Ascending aorta (tissue), 2 donors: ENCODE measurements around the gene COG5. TPM values are rescaled to one million over a fixed set of nuclear protein-coding genes. Genes with fewer than 3 reads are reported as not detected.

ENCODE experiments used
- DNase-seq, 2 donors: peaks; one replicate each; pipeline ENCODE4 v3.0.0-alpha.2; 2019; ENCODE audit warnings: low spot score in 2 of 2
- H3K27ac ChIP-seq, 2 donors: fragments of 200-600 bp; sonication (generic); one replicate each; pipeline ENCODE4 v1.5.1; 2016 to 2017; ENCODE audit warnings: mild to moderate bottlenecking in 1 of 2
- H3K27me3 ChIP-seq: fragments of 200-600 bp; sonication (generic); one replicate; pipeline ENCODE4 v1.5.1; 2017
- H3K36me3 ChIP-seq, 2 donors: fragments of 200-600 bp; sonication (generic); one replicate each; pipeline ENCODE4 v1.5.1; 2016
- H3K4me1 ChIP-seq, 2 donors: fragments of 200-600 bp; sonication (generic); one replicate each; pipeline ENCODE4 v1.5.1; 2016 to 2017; ENCODE audit warnings: mild to moderate bottlenecking in 1 of 2
- H3K4me3 ChIP-seq, 2 donors: fragments of 200-600 bp; sonication (generic); one replicate each; pipeline ENCODE4 v1.5.1; 2016 to 2017; ENCODE audit warnings: mild to moderate bottlenecking in 1 of 2
- H3K9me3 ChIP-seq, 2 donors: fragments of 200-600 bp; sonication (generic); one replicate each; pipeline ENCODE4 v1.5.1; 2016
- intact Hi-C: fragments of 100-400 bp; cut with DNase I; formaldehyde crosslinking; loops from one replicate; pipeline ENCODE4 v1.15.1; 2023
- total RNA-seq: library from RNA; depleted of rRNA; stranded (reverse); fragments of >200 nt; gene quantifications from one replicate; pipeline ENCODE4 v1.1.0, GENCODE V29; 2016
- TF ChIP-seq, protein P1 (sequence below), 3 experiments: fragments of 200-600 bp in 2 of 3; fragments of 450-650 bp in 1 of 3; sonication (generic) in 2 of 3; IDR thresholded peaks; one replicate each; pipeline ENCODE4 v1.5.1; 2016 to 2019; ENCODE audit warnings: antibody characterized with exemption in 3 of 3, mild to moderate bottlenecking in 1 of 3, moderate library complexity in 1 of 3

The COG5 gene
- total RNA-seq, 1 donor from 2014 or later, result 16.8 TPM

DNA sequence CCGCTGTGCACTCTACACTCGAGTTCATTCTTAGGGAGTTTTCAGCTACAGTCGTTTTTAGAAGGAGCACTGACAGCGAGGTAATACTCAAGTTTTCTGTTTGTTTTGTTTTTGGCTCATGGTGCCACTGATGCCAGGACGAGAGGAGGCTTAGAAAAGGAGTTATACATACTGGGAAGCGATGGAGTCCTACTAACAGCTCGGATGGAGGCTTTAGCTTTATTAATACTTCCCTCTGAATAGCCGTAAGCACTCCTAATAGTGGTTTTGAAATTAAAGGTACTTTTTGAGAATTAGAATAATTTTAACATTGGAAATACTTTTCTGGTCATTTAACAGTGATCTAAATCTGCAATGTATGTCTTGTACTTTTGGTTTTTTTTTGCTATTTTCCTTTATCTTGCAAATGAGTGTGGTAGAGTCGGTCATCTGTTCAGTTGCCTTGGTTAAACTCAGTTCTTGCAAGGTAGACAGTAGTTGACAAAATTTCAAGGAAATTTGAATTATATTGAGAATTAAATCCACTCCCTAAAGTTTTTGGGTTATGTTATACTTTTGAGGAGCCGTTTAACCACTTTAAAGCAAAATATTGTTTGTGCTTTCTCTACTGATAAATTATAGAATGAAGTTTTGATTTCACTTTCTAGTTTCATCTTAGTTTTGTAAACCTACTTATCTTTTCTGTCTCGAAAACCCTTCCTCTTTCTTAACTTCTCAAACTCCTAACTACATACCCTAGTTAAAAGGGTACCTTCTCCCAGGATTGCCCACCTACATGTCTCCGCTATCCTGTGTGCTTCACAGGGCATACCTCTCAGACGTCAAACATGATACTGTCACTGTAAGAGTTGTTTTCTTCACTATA lies 393.4 kb downstream of the COG5 start:
- intact Hi-C loops, result loop anchor here (10.0 kb wide), 1 partner anchor 705 kb away; no protein-coding TSS in a partner anchor
- TF ChIP-seq, protein P1, sequence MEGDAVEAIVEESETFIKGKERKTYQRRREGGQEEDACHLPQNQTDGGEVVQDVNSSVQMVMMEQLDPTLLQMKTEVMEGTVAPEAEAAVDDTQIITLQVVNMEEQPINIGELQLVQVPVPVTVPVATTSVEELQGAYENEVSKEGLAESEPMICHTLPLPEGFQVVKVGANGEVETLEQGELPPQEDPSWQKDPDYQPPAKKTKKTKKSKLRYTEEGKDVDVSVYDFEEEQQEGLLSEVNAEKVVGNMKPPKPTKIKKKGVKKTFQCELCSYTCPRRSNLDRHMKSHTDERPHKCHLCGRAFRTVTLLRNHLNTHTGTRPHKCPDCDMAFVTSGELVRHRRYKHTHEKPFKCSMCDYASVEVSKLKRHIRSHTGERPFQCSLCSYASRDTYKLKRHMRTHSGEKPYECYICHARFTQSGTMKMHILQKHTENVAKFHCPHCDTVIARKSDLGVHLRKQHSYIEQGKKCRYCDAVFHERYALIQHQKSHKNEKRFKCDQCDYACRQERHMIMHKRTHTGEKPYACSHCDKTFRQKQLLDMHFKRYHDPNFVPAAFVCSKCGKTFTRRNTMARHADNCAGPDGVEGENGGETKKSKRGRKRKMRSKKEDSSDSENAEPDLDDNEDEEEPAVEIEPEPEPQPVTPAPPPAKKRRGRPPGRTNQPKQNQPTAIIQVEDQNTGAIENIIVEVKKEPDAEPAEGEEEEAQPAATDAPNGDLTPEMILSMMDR (IDR thresholded peaks at IDR 0.05), result no peak
- peaks cover 2 to 33% of the 10 kb centered on the region in 2 donors for H3K4me1 ChIP-seq
- peak overlapping the region; percentile 81 to 94 for H3K4me3 ChIP-seq
- no peak for DNase-seq
- H3K36me3 ChIP-seq, result no peaks in the 10 kb centered on the region
- peak overlapping the region; percentile 94 to 100 for H3K27ac ChIP-seq
- H3K27me3 ChIP-seq, result no peaks in the 10 kb centered on the region
- H3K9me3 ChIP-seq, result no peaks in the 10 kb centered on the region

DNA sequence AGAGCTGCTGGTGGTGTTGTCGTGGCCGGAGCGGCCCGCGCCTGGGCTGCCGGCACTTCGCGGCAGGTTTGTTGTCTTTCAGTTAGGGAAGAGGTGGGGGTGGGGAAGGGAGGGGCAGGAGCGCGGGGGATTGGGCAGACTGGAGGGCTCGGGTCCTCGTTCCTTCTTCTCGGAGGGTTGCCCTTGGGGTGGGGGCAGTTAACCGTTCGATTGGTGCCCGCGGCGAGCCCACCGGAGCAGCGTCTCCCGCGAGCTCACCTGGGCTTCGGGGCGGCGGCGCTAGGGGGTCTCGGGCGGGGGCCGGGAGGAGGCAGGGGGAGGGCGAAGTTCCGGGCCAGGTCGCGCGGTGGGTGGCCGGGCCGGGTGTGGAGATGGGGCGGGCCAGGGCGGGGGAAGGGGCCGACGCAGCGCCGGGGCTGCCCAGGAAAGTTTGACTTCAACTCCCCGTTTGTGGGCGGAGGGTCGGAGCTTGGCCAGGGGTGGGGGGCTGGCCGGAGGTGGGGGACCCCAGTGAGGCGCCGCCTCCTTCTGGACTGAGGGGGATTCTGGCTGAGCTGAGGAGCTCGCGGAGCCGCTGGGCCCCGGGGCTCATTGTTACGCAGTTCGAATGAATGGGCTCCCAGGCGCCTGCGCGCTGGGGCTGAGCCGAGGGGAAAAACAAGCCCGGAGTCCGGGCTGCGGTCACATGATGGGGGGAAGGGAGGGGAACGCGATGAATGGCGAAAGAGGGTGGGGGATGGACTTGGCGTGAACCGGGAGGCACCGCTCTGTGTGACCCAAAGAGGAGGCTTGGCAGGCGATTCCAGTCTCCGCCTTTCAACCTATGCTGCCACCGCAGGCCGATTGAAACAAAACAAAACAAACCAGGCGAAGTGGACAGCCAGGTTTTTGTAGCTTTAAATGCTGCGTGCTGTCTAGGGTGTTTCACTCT lies 394.3 kb downstream of the COG5 start:
- TF ChIP-seq, protein P1 (IDR thresholded peaks at IDR 0.05), result peak in 1 of 3 experiments; percentile 11
- Histone ChIP-seq H3K36me3 (no peaks in the 10 kb centered on the region), H3K4me1 (peaks cover 2 to 32% of the 10 kb centered on the region in 2 donors), H3K4me3 (peak overlapping the region; percentile 81 to 94), H3K27ac (peak overlapping the region; percentile 94 to 100), H3K9me3 (no peaks in the 10 kb centered on the region), H3K27me3 (no peaks in the 10 kb centered on the region)
- intact Hi-C loops, result loop anchor here (1.0 to 10.0 kb wide), 10 partner anchors 125 to 1647 kb away; partner anchors contain the start of genes ATXN7L1, BCAP29, CCDC71L and PNPLA8
- DNase-seq, result peak; percentile 86 to 98

DNA sequence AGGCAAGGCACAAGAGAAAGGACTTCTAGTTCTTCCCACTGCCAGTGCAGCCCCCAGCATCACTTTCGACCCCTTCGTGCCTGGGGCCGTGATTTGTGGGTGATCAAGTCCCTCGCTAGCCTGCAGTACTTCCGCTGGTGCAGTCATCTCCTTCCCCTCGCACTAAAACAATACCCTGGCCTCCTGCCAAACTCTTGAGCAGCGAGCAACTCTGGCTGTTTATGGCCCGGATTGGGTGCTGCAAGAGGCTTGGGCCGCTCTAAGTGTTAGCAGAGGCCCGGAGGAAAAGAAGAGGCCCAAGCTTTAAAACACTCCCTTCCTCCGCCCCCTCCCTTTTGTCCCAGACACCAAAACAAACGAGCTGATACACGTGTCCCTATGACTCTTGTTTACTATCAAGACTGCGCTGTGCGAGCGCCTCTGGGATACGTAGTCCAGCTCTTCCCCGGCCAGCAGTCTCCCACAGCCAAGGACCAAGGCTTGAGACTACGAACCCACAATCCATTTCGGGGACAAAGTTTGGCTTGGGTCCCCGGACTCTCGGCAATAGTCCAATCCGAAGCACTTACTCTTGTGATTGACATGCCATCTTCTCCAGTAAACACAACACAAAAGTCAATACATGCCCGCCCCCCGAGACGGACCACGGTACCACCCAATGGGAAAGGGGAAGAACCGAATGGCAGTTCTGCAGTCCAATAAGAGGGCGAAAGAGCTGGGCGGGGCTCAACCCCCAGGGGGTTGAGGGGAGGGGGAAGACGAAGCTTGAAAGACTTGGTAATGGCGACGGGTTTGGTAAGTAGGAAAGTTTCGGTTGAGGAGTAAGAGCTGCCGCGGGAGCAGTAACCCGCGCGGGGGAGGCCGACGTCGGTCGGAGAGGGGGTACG lies 395.2 kb downstream of the COG5 start, which contains the start of gene HBP1:
Gene HBP1, plus strand, starts transcription at position 771 of the 887 bp plus-strand sequence. CDS start 10,891 bp downstream, outside the sequence.
- H3K36me3 ChIP-seq, result no peaks in the 10 kb centered on the region
- intact Hi-C loops, result loop anchor here (1.0 to 5.0 kb wide), 9 partner anchors 124 to 1646 kb away; partner anchors contain the start of genes ATXN7L1, BCAP29, CCDC71L and PNPLA8

DNA sequence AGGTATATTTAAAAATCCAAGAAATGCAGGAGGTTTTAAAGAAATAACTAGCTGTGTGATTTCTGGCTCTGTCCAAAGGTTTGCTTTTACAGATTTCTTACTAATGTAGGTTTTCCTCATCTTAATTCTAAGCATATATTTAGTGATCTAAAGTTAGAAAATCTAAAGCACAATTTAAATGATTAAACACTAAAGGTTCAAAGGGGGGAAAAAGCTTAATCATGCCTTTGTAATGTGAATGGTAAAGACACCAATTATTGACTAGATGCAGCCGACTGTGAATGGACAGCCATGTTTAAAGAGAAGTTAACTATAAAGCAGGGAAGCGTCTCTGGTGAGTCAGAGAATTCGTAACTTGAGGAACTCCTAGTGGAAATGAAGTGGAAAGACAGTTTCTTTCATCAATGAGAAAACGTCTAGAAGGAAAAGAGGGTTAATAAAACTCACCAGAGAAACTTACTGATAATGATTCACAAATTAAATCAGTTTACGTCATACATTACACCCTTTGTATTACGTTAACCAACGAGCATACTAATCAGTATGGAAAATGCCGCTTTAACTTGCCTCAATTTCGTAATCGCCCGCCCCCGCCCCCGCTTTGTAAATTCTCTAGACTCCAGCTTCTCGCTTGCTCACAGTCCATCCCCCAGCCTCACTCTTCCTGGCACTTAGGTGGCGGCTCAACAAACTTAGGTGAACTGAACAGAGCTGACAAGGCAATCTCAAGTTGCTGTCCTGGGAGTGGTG lies 396.1 kb downstream of the COG5 start:
- H3K27ac ChIP-seq, result peak overlapping the region; percentile 88 to 92
- no peak for DNase-seq
- no peaks in the 10 kb centered on the region for H3K36me3 ChIP-seq
- H3K4me1 ChIP-seq, result peaks cover under 1 to 16% of the 10 kb centered on the region in 2 donors
- H3K9me3 ChIP-seq, result no peaks in the 10 kb centered on the region
- peak overlapping the region; percentile 63 to 65 for H3K4me3 ChIP-seq
- intact Hi-C loops, result loop anchor here (2.0 to 5.0 kb wide), 8 partner anchors 123 to 1645 kb away; partner anchors contain the start of genes ATXN7L1, BCAP29, CCDC71L and PNPLA8
- no peaks in the 10 kb centered on the region for H3K27me3 ChIP-seq
- TF ChIP-seq, protein P1 (IDR thresholded peaks at IDR 0.05), result peak; percentile 33 to 46 (median 39)

More for the DNA sequence above, 395.2 kb downstream of the COG5 start, which contains the start of gene HBP1:
- Histone ChIP-seq H3K9me3 (no peaks in the 10 kb centered on the region), H3K4me3 (peak within 1 kb of the TSS; percentile 81 to 94), H3K27ac (peak within 1 kb of the TSS; percentile 94 to 100), H3K27me3 (no peaks in the 10 kb centered on the region), H3K4me1 (peaks cover 2 to 23% of the 10 kb centered on the region in 2 donors)
- TF ChIP-seq, protein P1 (IDR thresholded peaks at IDR 0.05), result no peak
- DNase-seq, result peak; percentile 100
